H9 (cell line): ENCODE data around the gene SYNGAP1. TPM values are rescaled to one million over a fixed set of nuclear protein-coding genes. Genes with fewer than 3 reads are reported as not detected.

Experiments used
- DNase-seq: peaks from one replicate; pipeline ENCODE4 v3.0.0-alpha.2; 2017
- H2AFZ ChIP-seq: one replicate; pipeline ENCODE4 v1.6.1; 2013; ENCODE audit warnings: mild to moderate bottlenecking, low read length, control low read depth, moderate library complexity
- H2AK5ac ChIP-seq: 2 replicates; pipeline ENCODE4 v1.6.1; 2013; ENCODE audit warnings: low read length, control low read depth, mixed read lengths; ENCODE audit not compliant: insufficient read length
- H2BK120ac ChIP-seq: one replicate; pipeline ENCODE4 v1.6.1; 2013; ENCODE audit warnings: low read depth, mild to moderate bottlenecking, low read length, control low read depth, inconsistent platforms; ENCODE audit not compliant: poor library complexity, severe bottlenecking
- H2BK12ac ChIP-seq: 2 replicates; pipeline ENCODE4 v1.6.1; 2013; ENCODE audit warnings: low read length, control low read depth, mixed read lengths, low read depth; ENCODE audit not compliant: insufficient read length
- H2BK15ac ChIP-seq: 2 replicates; pipeline ENCODE4 v1.6.1; 2013; ENCODE audit warnings: low read depth, low read length, control low read depth
- H2BK20ac ChIP-seq: one replicate; pipeline ENCODE4 v1.6.1; 2013; ENCODE audit warnings: low read depth, mild to moderate bottlenecking, low read length, control low read depth, inconsistent platforms; ENCODE audit not compliant: poor library complexity, severe bottlenecking
- H2BK5ac ChIP-seq: 2 replicates; pipeline ENCODE4 v1.6.1; 2013; ENCODE audit warnings: low read length, control low read depth, mixed read lengths; ENCODE audit not compliant: insufficient read length
- H3K14ac ChIP-seq: 2 replicates; pipeline ENCODE4 v1.6.1; 2013; ENCODE audit warnings: low read length, control low read depth; ENCODE audit not compliant: insufficient read depth
- H3K18ac ChIP-seq: 2 replicates; pipeline ENCODE4 v1.6.1; 2013; ENCODE audit warnings: low read depth, mild to moderate bottlenecking, mixed read lengths, low read length, control low read depth; ENCODE audit not compliant: insufficient read length
- H3K23ac ChIP-seq: 2 replicates; pipeline ENCODE4 v1.6.1; 2013; ENCODE audit warnings: low read length, control low read depth, mixed read lengths, low read depth; ENCODE audit not compliant: insufficient read length
- H3K23me2 ChIP-seq: 2 replicates; pipeline ENCODE4 v1.6.1; 2013; ENCODE audit warnings: low read depth, mild to moderate bottlenecking, mixed read lengths, low read length, control low read depth; ENCODE audit not compliant: insufficient read length, poor library complexity, severe bottlenecking
- H3K27ac ChIP-seq: 2 replicates; pipeline ENCODE4 v1.5.1; 2013; ENCODE audit warnings: low read length, control low read depth, mixed read lengths, low read depth; ENCODE audit not compliant: insufficient read length
- H3K27me3 ChIP-seq: 2 replicates; pipeline ENCODE4 v1.6.1; 2013; ENCODE audit warnings: low read length, control low read depth, inconsistent platforms; ENCODE audit not compliant: insufficient read depth
- H3K4ac ChIP-seq: 2 replicates; pipeline ENCODE4 v1.6.1; 2013; ENCODE audit warnings: low read depth, mild to moderate bottlenecking, control low read depth, inconsistent platforms, low read length, moderate library complexity
- H3K4me1 ChIP-seq: 2 replicates; pipeline ENCODE4 v1.6.1; 2013; ENCODE audit warnings: low read length, control low read depth, inconsistent platforms; ENCODE audit not compliant: insufficient read depth
- H3K4me2 ChIP-seq: 2 replicates; pipeline ENCODE4 v1.6.1; 2013; ENCODE audit warnings: low read length, control low read depth, mixed read lengths; ENCODE audit not compliant: insufficient read length, insufficient read depth
- H3K56ac ChIP-seq: 2 replicates; pipeline ENCODE4 v1.6.1; 2013; ENCODE audit warnings: low read depth, mild to moderate bottlenecking, mixed read lengths, low read length, control low read depth; ENCODE audit not compliant: insufficient read length
- H3K79me1 ChIP-seq: 2 replicates; pipeline ENCODE4 v1.6.1; 2013; ENCODE audit warnings: low read depth, mild to moderate bottlenecking, moderate library complexity, low read length, control low read depth, inconsistent platforms; ENCODE audit not compliant: insufficient read depth, poor library complexity, severe bottlenecking
- H3K79me2 ChIP-seq: 2 replicates; pipeline ENCODE4 v1.6.1; 2013; ENCODE audit warnings: low read length, control low read depth, inconsistent platforms; ENCODE audit not compliant: insufficient read depth
- H3K9ac ChIP-seq: 2 replicates; pipeline ENCODE4 v1.6.1; 2013; ENCODE audit warnings: low read length, control low read depth, mixed read lengths; ENCODE audit not compliant: insufficient read length; ENCODE audit errors: extremely low read depth
- H3K9me3 ChIP-seq: one replicate; pipeline ENCODE4 v1.6.1; 2013; ENCODE audit warnings: low read depth, low read length, inconsistent platforms; ENCODE audit not compliant: control insufficient read depth
- H3T11ph ChIP-seq: one replicate; pipeline ENCODE4 v1.6.1; 2013; ENCODE audit warnings: mild to moderate bottlenecking, low read length, control low read depth, inconsistent platforms
- H4K20me1 ChIP-seq: one replicate; pipeline ENCODE4 v1.6.1; 2013; ENCODE audit not compliant: control insufficient read depth, insufficient read length, insufficient read depth
- H4K5ac ChIP-seq: 2 replicates; pipeline ENCODE4 v1.6.1; 2013; ENCODE audit warnings: low read depth, mild to moderate bottlenecking, mixed read lengths, low read length, control low read depth; ENCODE audit not compliant: insufficient read length
- H4K8ac ChIP-seq: replicated peaks from 2 replicates; pipeline ENCODE4 v1.6.1; 2013; ENCODE audit warnings: low read length, control low read depth, mixed read lengths, low read depth; ENCODE audit not compliant: insufficient read length
- H4K91ac ChIP-seq: 2 replicates; pipeline ENCODE4 v1.6.1; 2013; ENCODE audit warnings: low read depth, mild to moderate bottlenecking, moderate library complexity, mixed read lengths, low read length, control low read depth; ENCODE audit not compliant: insufficient read length
- H3K27ac Mint-ChIP-seq, 3 experiments: 2 replicates in 2 of 3; 3 replicates in 1 of 3; pipeline ENCODE4 v1.8.0; 2020 to 2021; ENCODE audit warnings: mixed read lengths in 3 of 3, mild to moderate bottlenecking in 1 of 3, moderate library complexity in 1 of 3
- H3K27me3 Mint-ChIP-seq: 2 replicates; pipeline ENCODE4 v1.8.0; 2021; ENCODE audit warnings: low read depth, mild to moderate bottlenecking, moderate library complexity, mixed read lengths
- H3K36me3 Mint-ChIP-seq, 3 experiments: 2 replicates in 2 of 3; 3 replicates in 1 of 3; pipeline ENCODE4 v1.8.0; 2020 to 2021; ENCODE audit warnings: low read depth in 3 of 3, mixed read lengths in 3 of 3; ENCODE audit not compliant: insufficient read depth in 1 of 3
- H3K4me1 Mint-ChIP-seq, 2 experiments: 2 replicates each; pipeline ENCODE4 v1.8.0; 2020; ENCODE audit warnings: mixed read lengths in 2 of 2
- H3K4me3 Mint-ChIP-seq, 2 experiments: 2 replicates in 1 of 2; 3 replicates in 1 of 2; pipeline ENCODE4 v1.8.0; 2020 to 2021; ENCODE audit warnings: mild to moderate bottlenecking in 2 of 2, mixed read lengths in 2 of 2, moderate library complexity in 1 of 2
- H3K9me3 Mint-ChIP-seq, 2 experiments: 2 replicates in 1 of 2; 3 replicates in 1 of 2; pipeline ENCODE4 v1.8.0; 2020; ENCODE audit warnings: mild to moderate bottlenecking in 2 of 2, mixed read lengths in 2 of 2, moderate library complexity in 1 of 2
- whole genome bisulfite sequencing: extraction: QIAGEN DNeasy Blood & Tissue Kit; methylation state at CpG from one replicate; pipeline ENCODE4 v1.1.7; 2013; ENCODE audit warnings: missing lambda C conversion rate, low lambda C conversion rate, mixed read lengths; ENCODE audit not compliant: insufficient read length; ENCODE audit errors: extremely low coverage; 5-methylcytosine and 5-hydroxymethylcytosine counted together
- total RNA-seq: library from RNA; stranded (reverse); gene quantifications from 2 replicates; pipeline ENCODE4 v1.2.1, GENCODE V29; 2021
- TF ChIP-seq, protein P1 (sequence below): fragments of 200-600 bp; sonication (generic); conservative IDR thresholded peaks from 3 replicates; pipeline ENCODE4 v1.8.0; 2021; ENCODE audit warnings: antibody characterized with exemption, mild to moderate bottlenecking

The SYNGAP1 gene
- total RNA-seq, 1 experiment from 2014 or later: 121 TPM

- Histone ChIP-seq H3K9me3 (no peaks in the 10 kb centered on the region), H2AFZ (no peak overlapping the region), H3K18ac (no peak overlapping the region), H3K27ac (no peak overlapping the region), H2BK120ac (no peak overlapping the region), H3K79me1 (no peaks in the 10 kb centered on the region), H2BK20ac (no peak overlapping the region), H4K8ac (no peak overlapping the region), H2BK5ac (no peak overlapping the region), H3K4me2 (no peak overlapping the region), H4K91ac (no peak overlapping the region), H2BK12ac (no peak overlapping the region), H3K27me3 (no peaks in the 10 kb centered on the region), H3K9ac (no peak overlapping the region), H3K14ac (no peak overlapping the region), H3K4ac (no peak overlapping the region), H3K23me2 (peaks cover 5% of the 10 kb centered on the region), H3T11ph (no peak overlapping the region), H4K5ac (no peak overlapping the region), H3K4me1 (no peaks in the 10 kb centered on the region), H4K20me1 (no peaks in the 10 kb centered on the region), H2BK15ac (no peak overlapping the region), H3K79me2 (no peaks in the 10 kb centered on the region), H2AK5ac (no peak overlapping the region), H3K56ac (no peak overlapping the region), H3K23ac (no peak overlapping the region)
- H3K4me3 Mint-ChIP-seq: no peak overlapping the region
- peaks cover 7 to 13% of the 10 kb centered on the region in 2 experiments for H3K4me1 Mint-ChIP-seq
- DNase-seq: no peak
- H3K27ac Mint-ChIP-seq: no peak overlapping the region
- peaks cover 42 to 82% (median 80%) of the 10 kb centered on the region in 3 experiments; a peak in 6 of 7 replicates for H3K36me3 Mint-ChIP-seq
- TF ChIP-seq, protein P1, sequence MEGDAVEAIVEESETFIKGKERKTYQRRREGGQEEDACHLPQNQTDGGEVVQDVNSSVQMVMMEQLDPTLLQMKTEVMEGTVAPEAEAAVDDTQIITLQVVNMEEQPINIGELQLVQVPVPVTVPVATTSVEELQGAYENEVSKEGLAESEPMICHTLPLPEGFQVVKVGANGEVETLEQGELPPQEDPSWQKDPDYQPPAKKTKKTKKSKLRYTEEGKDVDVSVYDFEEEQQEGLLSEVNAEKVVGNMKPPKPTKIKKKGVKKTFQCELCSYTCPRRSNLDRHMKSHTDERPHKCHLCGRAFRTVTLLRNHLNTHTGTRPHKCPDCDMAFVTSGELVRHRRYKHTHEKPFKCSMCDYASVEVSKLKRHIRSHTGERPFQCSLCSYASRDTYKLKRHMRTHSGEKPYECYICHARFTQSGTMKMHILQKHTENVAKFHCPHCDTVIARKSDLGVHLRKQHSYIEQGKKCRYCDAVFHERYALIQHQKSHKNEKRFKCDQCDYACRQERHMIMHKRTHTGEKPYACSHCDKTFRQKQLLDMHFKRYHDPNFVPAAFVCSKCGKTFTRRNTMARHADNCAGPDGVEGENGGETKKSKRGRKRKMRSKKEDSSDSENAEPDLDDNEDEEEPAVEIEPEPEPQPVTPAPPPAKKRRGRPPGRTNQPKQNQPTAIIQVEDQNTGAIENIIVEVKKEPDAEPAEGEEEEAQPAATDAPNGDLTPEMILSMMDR: no peak
- WGBS: no CpG with 5 or more reads among the region's 17 CpGs
- H3K9me3 Mint-ChIP-seq: no peaks in the 10 kb centered on the region; a peak in 1 of 5 replicates
- H3K27me3 Mint-ChIP-seq: no peaks in the 10 kb centered on the region; the same call in 1 of the 2 replicates
These were observed 15.0 kb upstream of the SYNGAP1 start for GRCh38 chr6:33404884-33405283.
